Motor neuron (in vitro differentiated cells): ENCODE data around the gene HYCC1. TPM values are rescaled to one million over a fixed set of nuclear protein-coding genes. Genes with fewer than 3 reads are reported as not detected.

Experiments
- ATAC-seq, 8 experiments: fragments of 200-7000 bp; cut with Tn5 transposase; replicated peaks in 6 of 8; 2 replicates each; pipeline ENCODE4 v1.8.0; 2021; ENCODE audit warnings: mild to moderate bottlenecking in 8 of 8, moderate library complexity in 8 of 8
- H3K27ac ChIP-seq, 2 donors: fragments of 250-450 bp; sonication (Bioruptor Pico); 2 replicates each; pipeline ENCODE4 v1.9.0; 2021; ENCODE audit warnings: antibody characterized with exemption in 2 of 2, mild to moderate bottlenecking in 2 of 2, moderate library complexity in 1 of 2
- H3K4me1 ChIP-seq, 2 donors: fragments of 250-450 bp; sonication (Bioruptor Pico); replicated peaks in 1 of 2; 2 replicates each; pipeline ENCODE4 v1.6.1; 2021; ENCODE audit warnings: antibody characterized with exemption in 2 of 2, mild to moderate bottlenecking in 2 of 2, moderate library complexity in 1 of 2
- H3K4me3 ChIP-seq, 5 donors: fragments of 250-450 bp; sonication (Bioruptor Pico); 2 replicates each; pipeline ENCODE4 v1.9.0; 2021; ENCODE audit warnings: antibody characterized with exemption in 5 of 5, mild to moderate bottlenecking in 5 of 5, moderate library complexity in 4 of 5
- WGBS, 10 experiments: fragments of 450-650 bp; shearing (Covaris generic); methylation state at CpG; one replicate each; pipeline ENCODE4 v1.0.0; 2022; 5-methylcytosine and 5-hydroxymethylcytosine counted together
- in situ Hi-C, 9 experiments: fragments of 400-800 bp; cut with MboI; loops; one replicate each; pipeline ENCODE4 v1.15.0; 2021; ENCODE audit warnings: low sequenced_read_pairs in 9 of 9, low pct_unique_long_range_greater_than_20kb in 2 of 9; ENCODE audit not compliant: unreplicated experiment in 9 of 9
- total RNA-seq, 8 experiments: library from RNA; unstranded; fragments of 300-600 nt; gene quantifications; 2 replicates each; pipeline versions ENCODE4 v1.2.3 to v1.2.4, GENCODE V29; 2022

Gene HYCC1
- total RNA-seq, 8 experiments from 2014 or later: 21.3 to 76.3 (median 31.3) TPM

DNA sequence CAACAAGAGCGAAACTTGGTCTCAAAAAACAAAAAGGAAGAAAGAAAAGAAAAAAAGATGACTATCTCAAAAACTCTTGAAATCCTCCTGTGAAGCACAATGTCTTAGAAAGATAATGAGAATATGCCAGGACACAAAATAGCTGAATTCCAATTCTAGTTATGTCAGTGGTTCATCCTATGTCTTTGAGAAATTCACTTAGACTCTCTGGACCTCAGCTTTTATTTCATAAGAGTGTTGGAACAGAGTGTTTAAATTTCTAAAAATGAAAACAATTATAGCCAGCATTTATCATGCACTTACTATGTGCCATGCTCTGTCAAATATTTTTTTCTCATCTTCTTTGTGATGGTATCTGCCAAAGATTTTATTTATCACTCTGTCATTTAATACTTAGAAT is 13.3 kb upstream of the HYCC1 start:
- in situ Hi-C loops: no loop called here
- Histone ChIP-seq H3K4me1 (no peaks in the 10 kb centered on the region), H3K27ac (no peak overlapping the region), H3K4me3 (no peak overlapping the region)
- 33 to 100% (median 100%) methylated on average over 1 of the region's 1 CpG; no CpG with 5 or more reads in 3 of the 10 experiments for WGBS, 10 experiments
- no peak for ATAC-seq

DNA sequence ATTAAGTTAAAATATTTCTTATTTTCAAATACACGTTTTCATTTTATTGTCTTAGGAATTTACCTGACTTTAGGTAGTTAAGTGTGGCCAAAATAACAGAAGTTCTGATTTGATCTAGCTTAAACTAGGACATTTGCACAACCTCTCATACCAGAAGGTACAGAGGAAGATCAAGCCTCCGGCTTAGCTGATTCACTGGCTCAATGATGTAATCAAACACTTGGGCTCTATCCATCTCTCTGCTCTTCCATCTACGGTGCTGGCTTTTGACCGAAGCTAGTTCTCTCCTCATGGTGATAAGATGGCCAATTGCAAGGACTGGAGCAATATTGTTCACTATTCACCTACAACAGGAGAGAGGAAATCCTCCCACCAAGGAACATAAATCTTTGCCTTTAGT is 12.2 kb upstream of the HYCC1 start:
- 40 to 100% (median 91%) methylated on average over 1 to 4 of the region's 4 CpGs for WGBS, 10 experiments
- Histone ChIP-seq H3K27ac (no peak overlapping the region), H3K4me3 (no peak overlapping the region), H3K4me1 (no peaks in the 10 kb centered on the region)
- no peak for ATAC-seq
- in situ Hi-C loops: no loop called here

DNA sequence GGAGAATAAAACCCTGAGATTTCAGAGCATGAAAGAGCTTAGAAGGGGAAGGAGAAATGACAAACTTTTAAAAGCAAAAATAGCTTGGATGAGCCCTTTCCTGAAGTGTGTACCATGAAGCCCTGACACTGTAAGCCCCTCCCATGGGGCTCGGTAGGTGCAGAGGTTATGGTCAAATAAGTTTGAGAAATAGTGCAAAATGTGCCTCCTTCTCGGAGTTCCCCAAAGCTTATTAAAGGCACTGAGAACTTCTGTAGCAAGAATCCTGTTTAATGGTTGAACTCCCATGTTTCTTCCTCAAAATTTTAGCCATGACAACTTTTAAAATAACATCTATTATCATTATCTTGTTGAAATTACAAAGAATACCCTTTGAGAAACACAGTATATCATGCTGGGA is 10.5 kb upstream of the HYCC1 start:
- H3K4me1 ChIP-seq: no peaks in the 10 kb centered on the region
- in situ Hi-C loops: no loop called here
- no peak overlapping the region for H3K4me3 ChIP-seq
- 85 to 100% (median 97%) methylated on average over 1 to 2 of the region's 2 CpGs; no CpG with 5 or more reads in 2 of the 10 experiments for WGBS, 10 experiments
- ATAC-seq: no peak
- no peak overlapping the region for H3K27ac ChIP-seq

DNA sequence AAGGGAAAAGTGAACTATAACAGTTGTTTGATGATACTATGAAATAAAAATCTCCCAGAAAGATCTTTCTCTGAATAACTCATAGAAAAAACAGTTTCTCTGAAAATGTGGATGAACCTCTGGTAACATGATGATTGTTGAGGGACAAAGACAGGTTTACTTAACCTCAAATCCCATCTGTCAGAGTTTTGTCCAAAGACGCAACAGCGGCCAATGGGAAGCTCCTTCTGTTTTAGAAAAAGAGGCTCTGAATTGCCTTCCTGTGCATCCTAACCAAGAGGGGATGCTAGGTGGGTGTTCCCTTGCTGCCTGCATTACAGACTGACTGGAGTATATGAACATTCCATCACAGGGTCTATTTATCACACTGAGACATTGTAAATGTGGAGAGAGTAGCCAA is 8.9 kb upstream of the HYCC1 start:
- WGBS, 10 experiments: 85 to 100% (median 100%) methylated on average over 1 to 2 of the region's 2 CpGs; no CpG with 5 or more reads in 5 of the 10 experiments
- H3K4me1 ChIP-seq: no peaks in the 10 kb centered on the region
- in situ Hi-C loops: no loop called here
- H3K27ac ChIP-seq: no peak overlapping the region
- no peak for ATAC-seq
- no peak overlapping the region for H3K4me3 ChIP-seq

DNA sequence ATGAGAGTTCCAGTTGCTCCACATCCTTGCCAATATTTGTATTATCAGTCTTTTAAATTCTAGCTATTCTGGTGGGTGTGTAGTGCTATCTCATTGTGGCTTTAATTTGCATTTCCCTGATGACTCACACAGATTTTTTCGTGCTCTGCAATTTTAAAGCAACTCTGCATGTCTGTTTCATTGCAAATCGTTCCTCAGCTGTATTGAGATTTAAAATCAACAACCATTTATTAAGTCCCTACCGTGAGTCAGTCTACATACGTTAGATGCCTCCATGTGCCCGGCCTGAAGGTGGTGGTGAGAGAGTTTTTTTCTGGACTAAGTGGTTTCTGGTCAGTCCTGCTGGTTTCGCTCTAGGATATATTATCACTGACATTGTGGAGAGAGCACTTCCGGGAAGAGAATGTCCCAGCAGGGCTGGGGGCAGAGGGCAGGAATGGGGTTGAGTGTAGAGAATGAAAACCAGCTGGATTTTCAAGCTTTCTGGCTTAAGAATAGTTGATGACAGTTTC is 8.4 kb upstream of the HYCC1 start:
- no peak overlapping the region for H3K4me3 ChIP-seq
- peak in 3 of 8 experiments; percentile 78 to 79 (median 78) for ATAC-seq
- in situ Hi-C loops: no loop called here

DNA sequence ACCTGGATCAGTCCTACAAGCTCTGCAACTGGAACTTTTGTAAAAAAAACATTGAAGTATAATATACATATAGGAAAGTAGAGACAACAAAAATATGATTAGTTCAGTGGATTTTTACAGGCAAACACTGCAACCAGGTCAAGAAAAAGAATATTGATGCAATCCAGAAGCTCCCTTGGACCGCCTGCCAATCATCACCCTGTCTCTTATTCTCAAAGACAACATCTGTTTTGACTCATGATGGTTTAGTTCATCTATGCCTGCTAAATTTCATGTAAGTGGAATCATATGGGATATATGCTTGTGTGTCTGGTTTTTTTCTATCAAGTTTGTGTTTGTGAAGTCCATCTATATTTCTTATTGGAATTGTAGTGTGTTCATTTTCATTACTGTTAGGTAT is 7.7 kb upstream of the HYCC1 start:
- ATAC-seq: no peak

More for the DNA sequence above, 8.4 kb upstream of the HYCC1 start:
- Histone ChIP-seq H3K27ac (no peak overlapping the region), H3K4me1 (no peaks in the 10 kb centered on the region)
- 5 to 80% (median 61%) methylated on average over 1 to 7 of the region's 7 CpGs for WGBS, 10 experiments

DNA sequence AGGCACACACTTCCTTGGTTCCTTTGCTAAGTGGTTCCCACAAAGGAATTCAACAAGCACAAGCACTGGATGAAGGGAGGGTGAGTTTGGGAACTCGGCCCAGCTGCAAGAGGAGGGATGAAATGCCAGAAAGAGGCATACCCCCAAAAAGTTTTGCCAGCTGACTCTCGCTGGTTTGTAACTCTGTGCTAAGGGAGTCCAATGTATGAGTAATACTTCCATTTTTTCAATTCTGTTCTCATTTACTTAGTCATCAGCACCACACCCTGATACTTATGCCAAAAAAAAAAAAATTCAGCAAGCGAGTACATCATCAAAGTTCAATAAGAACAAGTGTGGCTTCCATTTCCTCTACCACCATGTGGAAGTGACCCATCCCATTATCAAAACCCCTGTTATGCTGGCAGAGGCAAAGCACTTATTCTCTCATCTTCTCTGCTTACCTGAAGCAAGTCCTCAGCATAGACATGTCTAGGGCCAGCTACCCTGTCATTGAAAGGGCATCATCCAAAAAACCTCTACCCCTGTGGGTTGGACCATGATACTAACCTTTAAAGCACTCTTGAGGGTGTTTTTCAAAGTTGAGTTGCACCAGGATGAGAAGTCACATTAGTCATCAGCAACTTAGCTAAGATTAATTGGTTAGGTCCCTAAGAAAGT is 6.9 kb upstream of the HYCC1 start:
- 0 to 100% (median 89%) methylated on average over 1 to 3 of the region's 3 CpGs; no CpG with 5 or more reads in 3 of the 10 experiments for WGBS, 10 experiments

More for the DNA sequence above, 7.7 kb upstream of the HYCC1 start:
- H3K4me1 ChIP-seq: no peaks in the 10 kb centered on the region
- no peak overlapping the region for H3K27ac ChIP-seq
- in situ Hi-C loops: no loop called here
- 0 to 100% (median 85%) methylated on average over 1 of the region's 1 CpG; no CpG with 5 or more reads in 2 of the 10 experiments for WGBS, 10 experiments
- H3K4me3 ChIP-seq: no peak overlapping the region

DNA sequence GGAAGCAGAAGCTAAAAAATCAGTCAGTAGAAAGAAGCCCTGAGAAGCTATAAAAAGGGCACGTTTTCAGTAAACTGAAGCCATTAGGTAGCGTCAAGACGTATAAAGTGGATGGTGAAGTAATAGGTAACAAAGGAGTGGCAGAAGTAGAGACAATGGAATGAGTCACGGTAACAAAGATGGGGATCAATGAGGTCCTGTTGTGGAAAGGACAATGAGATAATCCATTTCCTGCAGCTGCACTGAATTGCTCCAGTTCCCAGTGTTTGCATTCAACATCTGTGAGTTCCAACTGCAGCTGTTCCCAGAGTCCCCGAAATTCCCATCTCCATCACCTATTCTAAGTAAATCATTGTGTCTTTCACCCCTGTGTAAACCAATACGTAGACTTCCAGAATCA is 4.8 kb upstream of the HYCC1 start:
- in situ Hi-C loops: no loop called here
- Histone ChIP-seq H3K4me3 (no peak overlapping the region), H3K27ac (no peak overlapping the region), H3K4me1 (peaks cover 0 to 4% of the 10 kb centered on the region in 2 donors)
- 0 to 96% (median 60%) methylated on average over 1 to 6 of the region's 6 CpGs; no CpG with 5 or more reads in 1 of the 10 experiments for WGBS, 10 experiments
- ATAC-seq: no peak

More for the DNA sequence above, 6.9 kb upstream of the HYCC1 start:
- H3K27ac ChIP-seq: no peak overlapping the region
- ATAC-seq: peak in 4 of 8 experiments; percentile 62 to 73 (median 72)
- no peaks in the 10 kb centered on the region for H3K4me1 ChIP-seq
- no peak overlapping the region for H3K4me3 ChIP-seq
- in situ Hi-C loops: no loop called here

DNA sequence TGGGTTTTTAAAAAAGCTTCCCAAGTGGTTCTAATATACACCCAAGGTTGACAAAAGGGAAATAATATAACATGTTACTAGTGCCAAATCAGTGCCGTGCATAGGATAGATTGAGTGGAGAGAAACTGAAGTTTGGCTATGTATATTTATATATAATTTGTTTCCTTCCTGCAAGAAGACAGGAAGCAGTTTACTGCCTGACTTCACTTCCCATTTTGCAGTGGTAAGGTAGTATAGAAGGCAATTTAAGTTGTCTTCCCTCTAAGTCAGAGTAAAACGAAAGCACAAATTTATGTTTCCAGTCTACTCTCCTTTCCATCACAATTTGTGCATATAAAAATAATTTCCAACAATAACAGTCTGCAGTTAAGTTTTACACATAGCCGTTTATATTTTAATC is 3.4 kb upstream of the HYCC1 start:
- in situ Hi-C loops: no loop called here

DNA sequence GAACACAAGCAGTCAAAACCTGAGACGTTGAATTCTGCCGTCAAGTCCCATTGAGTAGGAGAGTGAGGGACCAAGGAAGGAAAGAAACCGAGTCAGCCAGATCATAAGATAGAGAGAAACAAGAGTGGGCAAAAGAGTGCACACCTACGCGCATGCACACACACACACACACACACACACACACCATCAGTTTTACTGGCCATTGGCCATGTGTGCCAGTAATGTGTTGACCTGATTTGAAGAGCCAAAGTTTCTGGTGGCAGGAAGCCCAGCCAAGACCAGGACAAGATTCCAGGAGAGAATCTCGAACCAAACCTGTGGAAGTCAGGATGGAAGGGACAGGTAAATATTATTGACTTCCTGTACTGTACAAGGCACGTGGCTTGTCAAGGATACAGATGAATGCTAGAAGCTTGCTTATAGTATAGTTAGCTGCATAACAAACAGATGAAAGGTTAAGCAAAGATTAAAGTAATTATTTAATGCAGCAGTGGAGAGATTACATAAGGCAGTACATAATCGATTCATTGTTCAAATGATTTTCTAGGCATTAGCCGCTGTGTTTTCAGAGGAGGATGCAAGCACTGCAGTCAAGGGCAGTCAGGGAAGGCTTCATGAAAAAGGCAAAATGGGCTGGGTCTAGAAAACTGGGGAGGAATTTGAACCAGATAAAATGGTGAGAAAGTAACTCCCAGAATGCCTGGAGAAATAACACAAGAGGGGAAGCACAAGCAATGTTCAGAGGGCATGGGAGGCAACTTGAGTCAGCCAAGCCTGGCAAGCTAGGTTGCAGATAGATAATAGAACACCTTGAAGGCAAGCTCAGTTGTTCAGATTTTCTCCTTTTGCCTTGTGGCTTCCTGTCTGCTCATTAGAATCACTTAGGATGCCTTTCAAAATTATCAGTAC is 2.7 kb upstream of the HYCC1 start:
- no peak overlapping the region for H3K27ac ChIP-seq
- H3K4me3 ChIP-seq: no peak overlapping the region
- WGBS, 10 experiments: 74 to 95% (median 89%) methylated on average over 2 to 7 of the region's 9 CpGs; no CpG with 5 or more reads in 1 of the 10 experiments
- ATAC-seq: no peak
- in situ Hi-C loops: no loop called here
- peaks cover 9 to 11% of the 10 kb centered on the region in 2 donors for H3K4me1 ChIP-seq

More for the DNA sequence above, 3.4 kb upstream of the HYCC1 start:
- Histone ChIP-seq H3K27ac (no peak overlapping the region), H3K4me1 (peaks cover 2 to 4% of the 10 kb centered on the region in 2 donors), H3K4me3 (no peak overlapping the region)
- ATAC-seq: no peak
- 36 to 94% (median 67%) methylated on average over 1 to 3 of the region's 3 CpGs for WGBS, 10 experiments

DNA sequence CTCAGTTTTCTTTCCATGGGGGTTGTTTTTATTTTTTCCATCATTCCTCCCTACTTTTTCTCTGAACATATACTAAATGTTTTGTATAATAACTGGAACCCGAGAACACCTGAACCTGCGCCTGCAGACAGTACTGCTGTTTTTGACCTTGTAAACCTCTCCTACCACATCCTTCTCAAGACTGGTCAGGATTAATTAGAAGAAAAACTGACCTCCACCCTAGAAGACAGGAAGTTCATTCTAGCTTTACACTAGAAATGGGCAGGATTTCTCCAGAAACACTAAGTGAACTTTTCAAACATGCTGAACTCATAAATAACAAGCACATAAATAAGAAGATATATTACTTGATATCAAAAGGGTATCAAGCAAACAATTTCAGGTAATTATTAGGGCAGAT is 751 bp upstream of the HYCC1 start:
- in situ Hi-C loops: no loop called here
- peaks cover 12 to 16% of the 10 kb centered on the region in 2 donors for H3K4me1 ChIP-seq
- H3K4me3 ChIP-seq: no peak overlapping the region
- H3K27ac ChIP-seq: peak overlapping the region in 1 of 2 donors; percentile 23
- no peak for ATAC-seq
- WGBS, 10 experiments: 50 to 100% (median 91%) methylated on average over 1 to 2 of the region's 2 CpGs; no CpG with 5 or more reads in 2 of the 10 experiments

DNA sequence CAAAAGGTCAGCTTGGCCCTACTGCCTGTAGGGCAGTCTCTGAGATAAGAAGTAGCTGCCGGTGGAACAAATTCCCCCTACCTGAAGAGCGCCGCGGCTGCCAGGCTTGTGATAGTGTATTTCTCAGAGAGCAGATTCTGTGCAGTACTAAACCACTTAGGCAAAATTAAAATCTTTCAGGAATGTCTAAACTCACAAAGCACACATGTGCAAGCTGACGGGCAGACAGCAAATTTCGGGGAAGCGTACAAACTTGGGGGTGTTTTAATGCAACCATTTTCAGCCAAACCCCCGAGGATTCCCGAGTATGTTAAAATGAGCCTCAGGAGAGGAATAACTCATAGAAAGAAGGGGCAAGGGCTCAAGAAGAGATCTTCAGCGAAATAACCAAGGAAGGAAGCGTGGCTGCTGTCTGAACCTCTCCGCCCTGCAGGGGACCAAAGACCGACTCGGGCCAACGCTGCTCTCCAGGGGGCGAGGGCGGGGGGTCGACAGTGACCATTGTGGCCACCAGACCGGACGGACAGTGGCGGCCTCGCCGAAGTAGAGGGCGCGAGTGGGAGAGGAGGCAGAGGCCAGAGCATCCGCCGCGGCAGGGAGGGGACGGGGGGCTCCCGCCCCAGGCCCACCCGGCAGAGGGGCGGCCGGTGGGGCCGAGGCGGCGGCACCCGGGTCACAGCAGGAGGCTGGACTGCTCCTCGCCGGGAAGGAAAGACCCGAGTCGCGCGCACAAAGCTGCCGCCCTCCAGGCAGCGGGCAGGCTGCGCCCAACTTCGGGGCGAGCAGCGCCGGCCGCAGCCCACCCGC is 819 bp downstream of the HYCC1 start:
- ATAC-seq: peak; percentile 2 to 30 (median 18)
- WGBS, 10 experiments: 0 to 36% (median 1%) methylated on average over 3 to 11 of the region's 52 CpGs; no CpG with 5 or more reads in 3 of the 10 experiments
- Histone ChIP-seq H3K4me1 (peaks cover 12 to 16% of the 10 kb centered on the region in 2 donors), H3K4me3 (peak overlapping the region; percentile 62 to 85 (median 73)), H3K27ac (peak overlapping the region in 1 of 2 donors; percentile 14)
- in situ Hi-C loops: no loop called here
